ENCODE data around the gene CACNA2D2.

CACNA2D2 gene

GRCh38 chr3:50448752-50449539 lies 54.5 kb downstream of the CACNA2D2 start:
- H3K27me3 ChIP-seq (ENCODE audit: control insufficient read depth in 1 of 2, insufficient read depth in 2 of 2, low read length in 2 of 2) = no peaks in the 10 kb centered on the region
- no peak overlapping the region for H3K4me3 ChIP-seq (ENCODE audit: low read depth in 1 of 2, low read length in 2 of 2)
- no peak overlapping the region for H3K9ac ChIP-seq (ENCODE audit: low read depth in 1 of 2, low read length in 2 of 2)
- no peaks in the 10 kb centered on the region for H3K36me3 ChIP-seq (ENCODE audit: control insufficient read depth in 1 of 2, insufficient read depth in 2 of 2, low read length in 2 of 2)
- H3K27ac ChIP-seq (ENCODE audit: low read depth, low read length) = no peak overlapping the region
- peaks cover 6 to 9% of the 10 kb centered on the region in 2 donors for H3K4me1 ChIP-seq (ENCODE audit: control insufficient read depth in 1 of 2, insufficient read depth in 2 of 2, low read length in 2 of 2)
- H3K9me3 ChIP-seq (ENCODE audit: control insufficient read depth in 1 of 2, low read length in 2 of 2) = no peaks in the 10 kb centered on the region

DNA sequence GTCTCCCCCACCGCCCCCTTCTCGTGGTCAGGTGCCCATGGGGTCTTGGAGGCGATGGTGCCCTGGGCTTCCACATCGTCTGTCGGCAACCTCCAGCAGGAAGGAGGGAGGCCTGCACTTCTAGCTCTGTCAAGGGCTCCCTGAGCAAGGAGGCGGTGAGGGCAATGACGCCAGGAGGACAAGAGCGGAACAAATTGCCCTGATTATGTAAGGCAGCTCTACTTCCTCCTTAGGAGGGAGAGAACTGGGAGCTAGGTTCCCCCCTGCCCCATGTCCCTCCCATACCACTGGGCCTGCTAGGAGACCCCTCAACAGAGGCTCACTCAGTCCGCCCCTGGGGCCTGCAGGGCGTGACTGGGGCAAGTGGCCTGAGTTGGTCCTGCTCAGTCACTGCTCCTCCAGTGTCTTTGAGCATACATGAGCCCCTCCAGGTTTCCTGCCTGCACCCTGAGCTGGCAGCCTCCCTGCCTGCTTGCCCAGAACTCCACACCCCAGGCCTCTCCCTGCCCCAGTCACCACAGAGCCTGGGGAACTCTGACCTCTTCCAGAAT lies 56.1 kb downstream of the CACNA2D2 start:
- Histone ChIP-seq H3K27ac (ENCODE audit: low read depth, low read length) (no peak overlapping the region), H3K27me3 (ENCODE audit: control insufficient read depth in 1 of 2, insufficient read depth in 2 of 2, low read length in 2 of 2) (no peaks in the 10 kb centered on the region), H3K9me3 (ENCODE audit: control insufficient read depth in 1 of 2, low read length in 2 of 2) (no peaks in the 10 kb centered on the region), H3K36me3 (ENCODE audit: control insufficient read depth in 1 of 2, insufficient read depth in 2 of 2, low read length in 2 of 2) (no peaks in the 10 kb centered on the region), H3K9ac (ENCODE audit: low read depth in 1 of 2, low read length in 2 of 2) (no peak overlapping the region), H3K4me1 (ENCODE audit: control insufficient read depth in 1 of 2, insufficient read depth in 2 of 2, low read length in 2 of 2) (peaks cover 6 to 9% of the 10 kb centered on the region in 2 donors), H3K4me3 (ENCODE audit: low read depth in 1 of 2, low read length in 2 of 2) (no peak overlapping the region)

- H3K9ac ChIP-seq (ENCODE audit: low read depth in 1 of 2, low read length in 2 of 2) = no peak overlapping the region
- H3K4me3 ChIP-seq (ENCODE audit: low read depth in 1 of 2, low read length in 2 of 2) = no peak overlapping the region
- H3K4me1 ChIP-seq (ENCODE audit: control insufficient read depth in 1 of 2, insufficient read depth in 2 of 2, low read length in 2 of 2) = peaks cover 6 to 9% of the 10 kb centered on the region in 2 donors
- no peak overlapping the region for H3K27ac ChIP-seq (ENCODE audit: low read depth, low read length)
- H3K9me3 ChIP-seq (ENCODE audit: control insufficient read depth in 1 of 2, low read length in 2 of 2) = no peaks in the 10 kb centered on the region
- no peaks in the 10 kb centered on the region for H3K36me3 ChIP-seq (ENCODE audit: control insufficient read depth in 1 of 2, insufficient read depth in 2 of 2, low read length in 2 of 2)
- no peaks in the 10 kb centered on the region for H3K27me3 ChIP-seq (ENCODE audit: control insufficient read depth in 1 of 2, insufficient read depth in 2 of 2, low read length in 2 of 2)
Observed at GRCh38 chr3:50445919-50446318, 57.5 kb downstream of the CACNA2D2 start.

DNA sequence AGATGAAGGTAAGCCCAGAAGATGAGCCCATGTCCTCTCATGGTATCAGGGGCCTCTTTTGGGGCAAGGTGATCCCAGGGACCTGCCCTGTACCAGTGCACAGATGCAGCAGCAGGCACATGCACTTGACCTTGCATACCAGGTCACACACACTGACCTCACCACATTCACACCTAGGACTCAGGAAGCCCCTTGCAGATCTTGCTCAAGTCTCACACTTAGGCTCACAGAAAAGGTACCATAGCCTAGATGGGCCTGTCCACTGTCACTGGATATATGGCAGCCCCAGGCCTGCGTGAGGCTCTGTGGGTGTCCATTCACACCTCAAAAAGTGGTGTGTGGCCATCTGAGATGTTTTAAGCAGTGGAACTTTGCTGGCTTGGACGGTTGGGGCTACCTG lies 58.7 kb downstream of the CACNA2D2 start:
- H3K27me3 ChIP-seq (ENCODE audit: control insufficient read depth in 1 of 2, insufficient read depth in 2 of 2, low read length in 2 of 2) = no peaks in the 10 kb centered on the region
- no peak overlapping the region for H3K4me3 ChIP-seq (ENCODE audit: low read depth in 1 of 2, low read length in 2 of 2)
- H3K36me3 ChIP-seq (ENCODE audit: control insufficient read depth in 1 of 2, insufficient read depth in 2 of 2, low read length in 2 of 2) = no peaks in the 10 kb centered on the region
- H3K9ac ChIP-seq (ENCODE audit: low read depth in 1 of 2, low read length in 2 of 2) = no peak overlapping the region
- H3K4me1 ChIP-seq (ENCODE audit: control insufficient read depth in 1 of 2, insufficient read depth in 2 of 2, low read length in 2 of 2) = peaks cover 3 to 6% of the 10 kb centered on the region in 2 donors
- H3K9me3 ChIP-seq (ENCODE audit: control insufficient read depth in 1 of 2, low read length in 2 of 2) = no peaks in the 10 kb centered on the region
- no peak overlapping the region for H3K27ac ChIP-seq (ENCODE audit: low read depth, low read length)

DNA sequence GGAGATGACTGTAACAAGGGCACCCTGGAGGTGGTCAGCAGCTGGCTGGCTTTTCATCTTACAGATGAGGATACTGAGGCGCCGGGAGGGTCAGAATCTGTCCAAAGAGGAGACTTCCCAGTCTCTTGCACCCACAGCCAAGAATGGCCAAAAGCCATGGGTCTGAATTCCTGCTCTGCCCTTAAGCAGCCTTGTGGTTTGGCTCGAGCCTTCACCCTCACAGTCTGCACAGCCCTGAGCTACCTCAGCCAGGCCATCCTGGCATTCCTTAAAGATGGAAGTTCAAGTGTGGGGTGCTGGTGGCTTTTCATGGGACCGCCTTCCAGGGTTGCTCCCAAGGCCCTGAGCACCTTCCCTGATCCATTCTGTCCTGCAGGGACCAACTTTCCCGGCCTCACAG lies 59.2 kb downstream of the CACNA2D2 start:
- no peak overlapping the region for H3K27ac ChIP-seq (ENCODE audit: low read depth, low read length)
- no peak overlapping the region for H3K4me3 ChIP-seq (ENCODE audit: low read depth in 1 of 2, low read length in 2 of 2)
- H3K9me3 ChIP-seq (ENCODE audit: control insufficient read depth in 1 of 2, low read length in 2 of 2) = no peaks in the 10 kb centered on the region
- H3K36me3 ChIP-seq (ENCODE audit: control insufficient read depth in 1 of 2, insufficient read depth in 2 of 2, low read length in 2 of 2) = no peaks in the 10 kb centered on the region
- H3K4me1 ChIP-seq (ENCODE audit: control insufficient read depth in 1 of 2, insufficient read depth in 2 of 2, low read length in 2 of 2) = peaks cover 3 to 6% of the 10 kb centered on the region in 2 donors
- H3K27me3 ChIP-seq (ENCODE audit: control insufficient read depth in 1 of 2, insufficient read depth in 2 of 2, low read length in 2 of 2) = no peaks in the 10 kb centered on the region
- no peak overlapping the region for H3K9ac ChIP-seq (ENCODE audit: low read depth in 1 of 2, low read length in 2 of 2)

- no peak overlapping the region for H3K27ac ChIP-seq (ENCODE audit: low read depth, low read length)
- no peaks in the 10 kb centered on the region for H3K36me3 ChIP-seq (ENCODE audit: control insufficient read depth in 1 of 2, insufficient read depth in 2 of 2, low read length in 2 of 2)
- H3K9ac ChIP-seq (ENCODE audit: low read depth in 1 of 2, low read length in 2 of 2) = no peak overlapping the region
- no peaks in the 10 kb centered on the region for H3K9me3 ChIP-seq (ENCODE audit: control insufficient read depth in 1 of 2, low read length in 2 of 2)
- peaks cover 3 to 6% of the 10 kb centered on the region in 2 donors for H3K4me1 ChIP-seq (ENCODE audit: control insufficient read depth in 1 of 2, insufficient read depth in 2 of 2, low read length in 2 of 2)
- no peak overlapping the region for H3K4me3 ChIP-seq (ENCODE audit: low read depth in 1 of 2, low read length in 2 of 2)
- no peaks in the 10 kb centered on the region for H3K27me3 ChIP-seq (ENCODE audit: control insufficient read depth in 1 of 2, insufficient read depth in 2 of 2, low read length in 2 of 2)
Observed at GRCh38 chr3:50442945-50443579, 60.4 kb downstream of the CACNA2D2 start.

DNA sequence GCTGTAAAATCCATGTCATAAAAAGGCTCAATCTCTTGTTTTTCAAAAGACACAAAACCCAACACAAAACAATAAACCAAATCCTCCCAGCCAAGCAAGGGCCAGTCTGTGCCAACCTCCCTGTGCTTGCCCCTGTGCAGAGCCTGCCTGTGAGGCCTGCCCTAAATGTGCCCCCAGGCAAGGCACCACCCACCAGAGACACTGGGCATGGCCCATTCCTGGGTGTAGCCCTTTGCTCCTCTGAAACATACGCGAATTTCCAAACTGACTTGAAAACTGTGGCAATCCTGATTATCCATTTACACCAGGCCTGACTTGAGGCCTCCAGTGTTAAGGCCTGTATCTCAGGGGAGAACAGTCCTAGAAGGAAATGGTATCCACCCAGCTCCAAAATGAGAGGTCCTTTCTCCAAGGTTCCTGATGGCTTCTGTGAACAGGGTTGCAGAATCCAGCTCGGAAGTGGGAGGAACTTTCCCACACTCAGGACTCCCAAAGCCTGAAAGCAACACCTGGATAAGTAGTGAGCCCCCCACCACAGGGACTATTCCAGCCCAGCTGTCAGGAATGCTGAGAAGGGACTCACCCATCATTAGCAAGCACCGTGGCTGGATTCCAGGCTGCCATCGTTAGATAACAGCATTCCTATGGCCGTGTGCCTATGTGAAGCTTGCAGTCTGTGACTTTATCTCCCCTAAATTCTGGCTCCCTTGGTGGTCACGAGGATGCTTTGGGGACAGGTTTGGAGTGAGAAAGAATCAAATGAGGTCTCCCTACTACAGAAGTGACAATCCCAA lies 61.8 kb downstream of the CACNA2D2 start:
- Histone ChIP-seq H3K27me3 (ENCODE audit: control insufficient read depth in 1 of 2, insufficient read depth in 2 of 2, low read length in 2 of 2) (no peaks in the 10 kb centered on the region), H3K9me3 (ENCODE audit: control insufficient read depth in 1 of 2, low read length in 2 of 2) (no peaks in the 10 kb centered on the region), H3K27ac (ENCODE audit: low read depth, low read length) (no peak overlapping the region), H3K9ac (ENCODE audit: low read depth in 1 of 2, low read length in 2 of 2) (no peak overlapping the region), H3K4me1 (ENCODE audit: control insufficient read depth in 1 of 2, insufficient read depth in 2 of 2, low read length in 2 of 2) (no peaks in the 10 kb centered on the region), H3K36me3 (ENCODE audit: control insufficient read depth in 1 of 2, insufficient read depth in 2 of 2, low read length in 2 of 2) (no peaks in the 10 kb centered on the region), H3K4me3 (ENCODE audit: low read depth in 1 of 2, low read length in 2 of 2) (no peak overlapping the region)

GRCh38 chr3:50436114-50436674 lies 67.2 kb downstream of the CACNA2D2 start:
- Histone ChIP-seq H3K4me3 (ENCODE audit: low read depth in 1 of 2, low read length in 2 of 2) (no peak overlapping the region), H3K4me1 (ENCODE audit: control insufficient read depth in 1 of 2, insufficient read depth in 2 of 2, low read length in 2 of 2) (peaks cover 0 to 5% of the 10 kb centered on the region in 2 donors), H3K36me3 (ENCODE audit: control insufficient read depth in 1 of 2, insufficient read depth in 2 of 2, low read length in 2 of 2) (no peaks in the 10 kb centered on the region), H3K9me3 (ENCODE audit: control insufficient read depth in 1 of 2, low read length in 2 of 2) (no peaks in the 10 kb centered on the region), H3K27ac (ENCODE audit: low read depth, low read length) (no peak overlapping the region), H3K9ac (ENCODE audit: low read depth in 1 of 2, low read length in 2 of 2) (no peak overlapping the region), H3K27me3 (ENCODE audit: control insufficient read depth in 1 of 2, insufficient read depth in 2 of 2, low read length in 2 of 2) (no peaks in the 10 kb centered on the region)

- Histone ChIP-seq H3K27ac (ENCODE audit: low read depth, low read length) (no peak overlapping the region), H3K27me3 (ENCODE audit: control insufficient read depth in 1 of 2, insufficient read depth in 2 of 2, low read length in 2 of 2) (no peaks in the 10 kb centered on the region), H3K36me3 (ENCODE audit: control insufficient read depth in 1 of 2, insufficient read depth in 2 of 2, low read length in 2 of 2) (no peaks in the 10 kb centered on the region), H3K4me3 (ENCODE audit: low read depth in 1 of 2, low read length in 2 of 2) (no peak overlapping the region), H3K4me1 (ENCODE audit: control insufficient read depth in 1 of 2, insufficient read depth in 2 of 2, low read length in 2 of 2) (peaks cover 0 to 5% of the 10 kb centered on the region in 2 donors), H3K9ac (ENCODE audit: low read depth in 1 of 2, low read length in 2 of 2) (no peak overlapping the region), H3K9me3 (ENCODE audit: control insufficient read depth in 1 of 2, low read length in 2 of 2) (no peaks in the 10 kb centered on the region)
Observed at GRCh38 chr3:50435371-50436113, 67.9 kb downstream of the CACNA2D2 start.

Measured in duodenal mucosa (tissue), 2 donors.